GM12892 (cell line): ENCODE measurements around the gene PDE1A.

ENCODE experiments used
- POLR2A ChIP-seq: IDR thresholded peaks from 2 replicates; pipeline ENCODE4 v1.6.1; 2011; ENCODE audit warnings: low read depth, low read length, control low read depth
- POLR2AphosphoS5 ChIP-seq: IDR thresholded peaks from 2 replicates; pipeline ENCODE4 v1.6.1; 2011; ENCODE audit warnings: low read depth, low read length, control low read depth
- TAF1 ChIP-seq: IDR thresholded peaks from 2 replicates; pipeline ENCODE4 v1.6.1; 2011; ENCODE audit warnings: low read depth, mild to moderate bottlenecking, control low read depth, low read length, borderline replicate concordance

- TF ChIP-seq POLR2AphosphoS5 (no peak), POLR2A (no peak), TAF1 (no peak)
Observed at GRCh38 chr2:182165202-182165601, 261.6 kb downstream of the PDE1A start.
